ENCODE results near the gene ZNF518B. TPM values are rescaled to one million over a fixed set of nuclear protein-coding genes. Genes with fewer than 3 reads are reported as not detected.

The ZNF518B gene, protein sequence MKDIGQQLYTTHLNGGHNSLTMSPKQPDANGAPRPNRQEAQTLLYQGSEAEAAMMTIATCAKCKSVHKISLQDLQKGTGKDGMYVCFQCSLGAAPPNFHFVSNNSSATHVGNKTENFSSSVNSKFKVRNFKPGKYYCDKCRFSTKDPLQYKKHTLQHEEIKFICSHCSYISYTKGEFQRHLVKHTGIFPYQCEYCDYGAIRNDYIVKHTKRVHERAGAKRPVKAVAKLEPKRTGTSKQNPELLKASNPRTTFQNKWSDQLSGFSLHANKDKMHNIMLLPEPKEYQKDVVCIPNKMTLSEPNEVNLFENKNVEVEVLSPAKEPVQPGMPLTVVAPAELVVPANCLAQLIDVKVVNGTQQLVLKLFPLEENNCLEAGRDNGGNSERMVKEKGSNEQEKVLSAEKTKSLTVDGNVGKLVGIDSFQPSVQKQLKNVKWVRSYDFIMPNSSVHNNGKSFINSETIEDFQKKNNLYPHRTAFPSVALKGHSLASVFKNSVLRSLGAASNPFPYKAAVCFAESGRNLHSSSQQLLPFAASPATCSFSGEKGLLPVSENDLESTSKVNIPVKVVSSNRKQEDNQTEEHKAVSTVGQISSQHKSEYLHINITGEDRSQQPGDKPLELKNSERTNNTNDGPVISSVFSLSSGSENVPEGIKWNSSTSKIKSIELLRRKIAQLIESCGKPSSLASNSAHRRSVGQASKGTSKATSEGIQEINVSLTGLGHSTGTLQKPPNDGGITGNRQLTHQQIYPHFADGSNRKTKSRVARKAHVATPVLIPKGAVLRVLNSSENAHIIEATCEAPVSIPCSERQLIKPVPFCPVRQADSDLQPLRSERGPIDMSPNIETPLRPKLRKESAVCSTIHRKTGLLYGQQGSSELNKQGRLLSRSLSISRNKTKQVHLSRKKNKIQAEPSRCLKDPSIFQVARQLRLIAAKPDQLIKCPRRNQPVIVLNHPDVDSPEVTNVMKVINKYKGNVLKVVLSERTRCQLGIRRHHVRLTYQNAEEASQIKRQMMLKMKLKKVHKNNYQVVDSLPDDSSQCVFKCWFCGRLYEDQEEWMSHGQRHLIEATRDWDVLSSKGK
- total RNA-seq: 22.3 and 46.4 TPM in 2 replicates

DNA sequence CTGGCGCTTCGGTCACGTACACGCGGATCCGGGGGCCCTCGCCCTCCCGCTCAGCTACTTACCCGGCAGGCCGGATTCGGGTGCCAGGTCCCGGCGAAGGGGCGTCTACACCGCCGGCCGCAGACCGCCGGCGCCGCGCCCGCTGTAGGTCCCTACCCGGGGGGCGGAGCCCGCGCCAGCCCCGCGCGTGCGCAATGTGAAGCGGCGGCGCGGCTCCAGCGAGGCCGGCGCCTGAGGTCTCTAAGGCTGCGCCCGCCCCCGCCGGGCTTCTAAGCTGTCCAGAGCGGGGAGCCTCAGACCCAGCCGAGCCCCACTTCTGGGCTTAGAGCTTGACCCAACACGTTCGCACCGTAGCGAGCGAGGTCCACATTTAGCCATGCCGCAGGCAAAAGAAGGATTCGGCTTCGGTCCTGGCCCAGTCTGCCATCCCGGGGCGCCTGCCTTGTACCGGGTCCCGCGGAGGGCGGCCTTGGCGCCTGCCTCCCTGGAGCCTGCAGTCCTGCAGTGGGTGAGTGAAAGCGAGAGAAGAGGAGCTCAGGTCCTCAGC is at the start of gene ZNF518B:
Gene ZNF518B, minus strand, starts transcription at position 172 of the 547 bp plus-strand sequence. CDS start 11,098 bp downstream, outside the sequence.

Other genes with a start within 250 kb of the ZNF518B start
- not detected in 2 replicates for gene CLNK, start 227.3 kb upstream of the ZNF518B start, total RNA-seq

Data from placental pericyte (primary cell).